Epithelial cell of proximal tubule (primary cell): ENCODE data around the gene ALOX15B. TPM values are rescaled to one million over a fixed set of nuclear protein-coding genes. Genes with fewer than 3 reads are reported as not detected.

Experiments used
- DNase-seq: peaks from one replicate; pipeline ENCODE4 v3.0.0-alpha.2; 2011; ENCODE audit warnings: low read depth
- H3K4me3 ChIP-seq: 2 replicates; pipeline ENCODE4 v1.5.1; 2011; ENCODE audit warnings: low read depth, mild to moderate bottlenecking, low read length
- CTCF ChIP-seq: conservative IDR thresholded peaks from 2 replicates; pipeline ENCODE4 v1.5.1; 2012; ENCODE audit warnings: low read depth, mild to moderate bottlenecking, low read length
- total RNA-seq: library from RNA; depleted of rRNA; stranded (reverse); fragments of >200 nt; gene quantifications from 2 replicates; pipeline ENCODE4 v1.2.3, GENCODE V29; 2015

The ALOX15B gene
- total RNA-seq, 1 donor from 2014 or later, result 1.3 TPM

DNA sequence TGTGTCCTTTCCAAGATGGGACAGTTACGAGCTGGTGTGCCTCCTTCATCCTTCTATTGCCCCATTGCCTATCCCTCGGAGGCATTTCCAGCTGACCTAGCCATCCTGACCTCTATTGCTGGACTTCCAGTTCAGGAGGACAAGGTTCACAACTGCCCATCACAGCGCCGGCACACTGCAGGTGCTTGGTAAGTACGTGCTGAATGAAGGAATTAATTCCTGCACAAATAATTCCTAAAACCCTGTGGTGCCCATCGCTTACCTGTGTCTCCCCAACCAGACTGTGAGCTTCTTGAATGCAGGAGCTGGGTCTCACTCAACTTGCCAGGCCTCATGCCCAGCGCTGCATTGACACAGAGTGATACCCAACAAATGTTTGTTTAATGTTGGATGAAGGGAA, 13.0 kb downstream of the ALOX15B start:
- TF ChIP-seq CTCF, result no peak
- DNase-seq, result no peak
- H3K4me3 ChIP-seq, result no peak overlapping the region

- TF ChIP-seq CTCF, result no peak
- H3K4me3 ChIP-seq, result no peak overlapping the region
- no peak for DNase-seq
Measured at GRCh38 chr17:8052256-8053252, 13.7 kb downstream of the ALOX15B start.

DNA sequence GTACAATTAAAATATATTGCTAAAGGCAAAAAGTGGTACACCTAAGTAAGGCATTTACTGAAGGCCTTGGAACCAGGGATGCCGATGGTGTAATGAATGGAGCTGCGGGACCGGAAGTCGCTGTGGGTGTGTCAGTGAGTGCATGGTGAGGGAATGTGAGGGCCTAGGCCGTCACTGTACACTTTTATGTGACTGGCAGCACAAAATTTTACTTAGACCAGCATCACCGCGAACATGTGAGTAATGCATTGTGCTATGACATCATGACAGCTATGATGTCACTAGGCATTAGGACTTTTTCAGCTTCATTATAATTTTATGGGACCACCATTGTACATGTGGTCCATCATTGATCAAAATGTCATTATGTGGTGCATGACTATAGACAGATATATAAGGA, 14.7 kb downstream of the ALOX15B start:
- H3K4me3 ChIP-seq, result no peak overlapping the region
- TF ChIP-seq CTCF, result no peak
- no peak for DNase-seq

- H3K4me3 ChIP-seq, result no peak overlapping the region
- DNase-seq, result no peak
- TF ChIP-seq CTCF, result no peak
Measured at GRCh38 chr17:8055851-8056231, 17.0 kb downstream of the ALOX15B start.

- no peak overlapping the region for H3K4me3 ChIP-seq
- TF ChIP-seq CTCF, result no peak
- DNase-seq, result no peak
Measured at GRCh38 chr17:8056232-8056975, 17.5 kb downstream of the ALOX15B start.

DNA sequence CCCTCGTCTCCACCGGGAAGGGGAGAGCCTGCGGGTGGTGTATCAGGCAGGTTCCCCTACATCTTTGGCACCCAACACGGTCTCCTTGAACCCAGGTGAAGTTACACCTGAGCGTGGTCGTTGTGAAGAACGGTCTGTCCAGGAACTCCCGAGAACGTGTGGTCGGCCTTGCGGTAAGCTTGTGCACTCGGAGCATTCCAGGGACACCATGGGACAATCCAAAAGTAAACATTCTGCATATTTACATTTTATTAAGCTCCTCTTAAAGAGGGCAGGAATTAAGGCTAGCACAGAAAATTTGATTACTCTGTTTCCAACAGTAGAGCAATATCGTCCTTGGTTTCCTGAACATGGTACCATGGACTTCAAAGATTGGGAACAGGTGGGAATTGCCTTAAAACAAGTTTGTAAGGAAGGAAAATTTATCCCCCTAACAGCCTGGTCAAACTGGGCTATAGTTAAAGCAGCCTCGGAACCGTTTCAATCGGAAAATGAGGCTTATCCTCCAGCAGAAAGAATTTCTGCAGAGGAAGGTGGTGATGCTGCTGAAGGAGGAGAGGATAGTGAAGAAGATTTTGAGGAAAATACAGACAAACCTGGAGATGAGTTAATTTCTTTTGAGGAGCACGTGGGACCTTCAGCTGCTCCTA, 18.2 kb downstream of the ALOX15B start:
- H3K4me3 ChIP-seq, result no peak overlapping the region
- TF ChIP-seq CTCF, result no peak
- DNase-seq, result no peak
